Mucosa of stomach (tissue), 1 donor: ENCODE results near the gene CHD5.

ENCODE experiments used
- H3K27me3 ChIP-seq: one replicate; pipeline ENCODE4 v1.7.0; 2013; ENCODE audit warnings: mild to moderate bottlenecking, low read length; ENCODE audit not compliant: control insufficient read depth, insufficient read depth
- H3K36me3 ChIP-seq: one replicate; pipeline ENCODE4 v1.7.0; 2013; ENCODE audit warnings: low read length; ENCODE audit not compliant: control insufficient read depth, insufficient read depth
- H3K4me1 ChIP-seq: one replicate; pipeline ENCODE4 v1.7.0; 2013; ENCODE audit warnings: mild to moderate bottlenecking, low read length; ENCODE audit not compliant: control insufficient read depth, insufficient read depth
- H3K4me3 ChIP-seq: one replicate; pipeline ENCODE4 v1.7.0; 2013; ENCODE audit warnings: low read length
- H3K9ac ChIP-seq: one replicate; pipeline ENCODE4 v1.7.0; 2013; ENCODE audit warnings: mild to moderate bottlenecking, low read length, moderate library complexity
- H3K9me3 ChIP-seq: one replicate; pipeline ENCODE4 v1.7.0; 2013; ENCODE audit warnings: mild to moderate bottlenecking, low read length, moderate library complexity; ENCODE audit not compliant: control insufficient read depth
- donor health status: Pancreatic carcinoma.

The CHD5 gene

GRCh38 chr1:6094801-6095505 lies 85.2 kb downstream of the CHD5 start:
- Histone ChIP-seq H3K4me1 (no peaks in the 10 kb centered on the region), H3K9me3 (no peaks in the 10 kb centered on the region), H3K36me3 (no peaks in the 10 kb centered on the region), H3K27me3 (no peaks in the 10 kb centered on the region), H3K4me3 (no peak overlapping the region), H3K9ac (no peak overlapping the region)

GRCh38 chr1:6094246-6094645 lies 85.9 kb downstream of the CHD5 start:
- Histone ChIP-seq H3K27me3 (no peaks in the 10 kb centered on the region), H3K4me3 (no peak overlapping the region), H3K4me1 (no peaks in the 10 kb centered on the region), H3K9me3 (no peaks in the 10 kb centered on the region), H3K36me3 (no peaks in the 10 kb centered on the region), H3K9ac (no peak overlapping the region)

GRCh38 chr1:6093611-6094010 lies 86.5 kb downstream of the CHD5 start:
- no peaks in the 10 kb centered on the region for H3K9me3 ChIP-seq
- no peak overlapping the region for H3K9ac ChIP-seq
- no peaks in the 10 kb centered on the region for H3K27me3 ChIP-seq
- no peak overlapping the region for H3K4me3 ChIP-seq
- H3K4me1 ChIP-seq = no peaks in the 10 kb centered on the region
- H3K36me3 ChIP-seq = no peaks in the 10 kb centered on the region

GRCh38 chr1:6093071-6093470 lies 87.0 kb downstream of the CHD5 start:
- Histone ChIP-seq H3K9me3 (no peaks in the 10 kb centered on the region), H3K4me1 (no peaks in the 10 kb centered on the region)

GRCh38 chr1:6092211-6092610 lies 87.9 kb downstream of the CHD5 start:
- H3K36me3 ChIP-seq = no peaks in the 10 kb centered on the region
- H3K4me3 ChIP-seq = no peak overlapping the region
- H3K9ac ChIP-seq = no peak overlapping the region
- H3K9me3 ChIP-seq = no peaks in the 10 kb centered on the region
- no peaks in the 10 kb centered on the region for H3K4me1 ChIP-seq
- no peaks in the 10 kb centered on the region for H3K27me3 ChIP-seq

More at GRCh38 chr1:6093071-6093470, 87.0 kb downstream of the CHD5 start:
- H3K27me3 ChIP-seq = no peaks in the 10 kb centered on the region
- H3K4me3 ChIP-seq = no peak overlapping the region
- H3K36me3 ChIP-seq = no peaks in the 10 kb centered on the region
- no peak overlapping the region for H3K9ac ChIP-seq

- no peak overlapping the region for H3K4me3 ChIP-seq
- H3K9me3 ChIP-seq = no peaks in the 10 kb centered on the region
- H3K36me3 ChIP-seq = no peaks in the 10 kb centered on the region
- no peak overlapping the region for H3K9ac ChIP-seq
- H3K4me1 ChIP-seq = no peaks in the 10 kb centered on the region
- no peaks in the 10 kb centered on the region for H3K27me3 ChIP-seq
Measured at GRCh38 chr1:6091823-6092109, 88.4 kb downstream of the CHD5 start.

- no peaks in the 10 kb centered on the region for H3K4me1 ChIP-seq
- H3K27me3 ChIP-seq = no peaks in the 10 kb centered on the region
- H3K36me3 ChIP-seq = no peaks in the 10 kb centered on the region
Measured at GRCh38 chr1:6090996-6091822, 88.9 kb downstream of the CHD5 start.

GRCh38 chr1:6090288-6090687 lies 89.8 kb downstream of the CHD5 start:
- H3K4me3 ChIP-seq = no peak overlapping the region
- H3K9me3 ChIP-seq = no peaks in the 10 kb centered on the region
- H3K27me3 ChIP-seq = no peaks in the 10 kb centered on the region
- H3K4me1 ChIP-seq = no peaks in the 10 kb centered on the region
- no peaks in the 10 kb centered on the region for H3K36me3 ChIP-seq
- no peak overlapping the region for H3K9ac ChIP-seq

More at GRCh38 chr1:6090996-6091822, 88.9 kb downstream of the CHD5 start:
- Histone ChIP-seq H3K9ac (no peak overlapping the region), H3K9me3 (no peaks in the 10 kb centered on the region), H3K4me3 (no peak overlapping the region)

GRCh38 chr1:6088956-6089355 lies 91.2 kb downstream of the CHD5 start:
- Histone ChIP-seq H3K9me3 (no peaks in the 10 kb centered on the region), H3K36me3 (no peaks in the 10 kb centered on the region), H3K4me1 (no peaks in the 10 kb centered on the region), H3K9ac (no peak overlapping the region), H3K4me3 (no peak overlapping the region), H3K27me3 (no peaks in the 10 kb centered on the region)

- H3K4me3 ChIP-seq = no peak overlapping the region
- no peaks in the 10 kb centered on the region for H3K9me3 ChIP-seq
- no peaks in the 10 kb centered on the region for H3K36me3 ChIP-seq
- H3K4me1 ChIP-seq = no peaks in the 10 kb centered on the region
- H3K9ac ChIP-seq = no peak overlapping the region
- no peaks in the 10 kb centered on the region for H3K27me3 ChIP-seq
Measured at GRCh38 chr1:6087958-6088357, 92.2 kb downstream of the CHD5 start.

GRCh38 chr1:6087377-6087772 lies 92.7 kb downstream of the CHD5 start:
- H3K9me3 ChIP-seq = no peaks in the 10 kb centered on the region
- H3K4me1 ChIP-seq = no peaks in the 10 kb centered on the region
- H3K4me3 ChIP-seq = no peak overlapping the region
- no peaks in the 10 kb centered on the region for H3K36me3 ChIP-seq
- no peaks in the 10 kb centered on the region for H3K27me3 ChIP-seq
- no peak overlapping the region for H3K9ac ChIP-seq

GRCh38 chr1:6086762-6087376 lies 93.3 kb downstream of the CHD5 start:
- H3K36me3 ChIP-seq = no peaks in the 10 kb centered on the region
- H3K4me3 ChIP-seq = no peak overlapping the region
- H3K9ac ChIP-seq = no peak overlapping the region
- H3K9me3 ChIP-seq = no peaks in the 10 kb centered on the region
- no peaks in the 10 kb centered on the region for H3K4me1 ChIP-seq
- H3K27me3 ChIP-seq = no peaks in the 10 kb centered on the region
